ENCODE results near the gene RFNG.

RFNG gene

GRCh38 chr17:82012640-82013295 is 38.8 kb downstream of the RFNG start:
- DNase-seq: no peak

DNA sequence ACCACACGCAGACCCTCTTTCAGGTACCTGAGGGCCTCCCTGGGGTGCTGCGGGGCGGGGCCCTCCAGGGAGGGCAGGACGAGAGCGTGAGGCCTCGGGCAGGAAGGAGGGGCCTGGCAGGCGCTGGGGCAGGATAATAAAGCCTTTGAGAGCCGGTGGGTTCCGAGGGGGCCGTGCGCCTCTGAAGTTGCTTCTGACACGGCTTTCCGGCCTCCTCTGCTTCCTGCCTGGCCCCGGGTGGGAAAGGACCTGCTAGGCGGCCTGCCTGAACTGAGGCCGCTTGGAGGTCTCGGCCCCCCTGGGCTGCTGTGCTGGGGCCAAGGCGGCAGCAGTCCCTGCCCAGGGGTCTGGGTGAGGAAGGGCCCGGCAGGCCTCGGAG is 39.4 kb downstream of the RFNG start:
- no peak for DNase-seq

GRCh38 chr17:82011617-82012187 is 39.9 kb downstream of the RFNG start:
- DNase-seq: no peak

- no peak for DNase-seq
These were observed 40.8 kb downstream of the RFNG start for GRCh38 chr17:82010575-82011525.

- DNase-seq: no peak
These were observed 42.2 kb downstream of the RFNG start for GRCh38 chr17:82009413-82009812.

- DNase-seq: no peak
These were observed 42.6 kb downstream of the RFNG start for GRCh38 chr17:82008941-82009405.

DNA sequence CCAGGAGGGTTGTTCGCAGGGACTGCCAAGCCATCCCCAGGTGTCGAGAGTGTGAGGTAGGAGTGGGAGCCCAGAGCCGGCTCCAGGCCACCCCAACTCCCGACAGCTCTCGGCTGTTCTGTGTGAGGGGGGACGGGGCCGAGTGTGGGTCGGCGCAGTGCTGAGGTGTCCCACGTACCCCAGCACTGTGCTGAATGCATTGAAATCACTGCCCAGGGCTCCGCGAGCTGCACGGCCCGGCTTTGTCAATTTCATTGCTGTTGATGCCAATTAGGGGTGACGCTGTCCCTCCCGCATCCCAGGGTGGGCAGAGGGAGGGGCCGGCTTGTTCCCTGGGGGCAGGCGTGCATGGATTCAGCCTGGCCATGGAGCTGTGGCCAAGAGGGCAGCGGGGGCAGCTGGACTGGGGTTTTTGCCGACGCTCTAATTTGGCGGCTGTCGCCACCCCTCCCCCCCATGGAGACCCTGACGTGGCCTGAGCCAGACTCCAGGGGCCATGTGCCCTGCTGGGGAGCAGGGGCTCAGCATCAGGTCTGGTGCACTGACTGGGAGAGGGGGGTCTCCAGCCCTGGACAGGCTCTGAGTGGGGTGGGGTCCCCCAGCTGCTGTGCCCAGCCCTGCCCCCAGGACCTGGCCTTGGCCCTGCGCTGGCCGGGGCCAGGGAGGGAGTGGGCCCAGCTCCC is 43.2 kb downstream of the RFNG start:
- DNase-seq: no peak

GRCh38 chr17:82007495-82008257 is 43.9 kb downstream of the RFNG start:
- DNase-seq: no peak

DNA sequence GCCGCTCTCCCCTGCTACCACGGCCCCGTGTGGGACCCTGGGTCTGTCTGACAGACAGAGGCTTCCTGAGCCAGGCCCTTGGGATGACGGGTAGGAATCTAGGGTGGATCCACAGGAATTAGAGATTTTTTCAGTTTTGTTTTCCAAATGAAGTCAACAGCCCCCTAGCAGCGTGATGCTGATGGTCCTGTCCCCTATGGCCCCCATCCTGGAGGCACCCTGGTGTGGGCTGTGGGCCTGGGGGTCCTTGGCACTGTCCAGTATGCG is 44.5 kb downstream of the RFNG start:
- DNase-seq: no peak

- no peak for DNase-seq
These were observed 45.0 kb downstream of the RFNG start for GRCh38 chr17:82006468-82007227.

DNA sequence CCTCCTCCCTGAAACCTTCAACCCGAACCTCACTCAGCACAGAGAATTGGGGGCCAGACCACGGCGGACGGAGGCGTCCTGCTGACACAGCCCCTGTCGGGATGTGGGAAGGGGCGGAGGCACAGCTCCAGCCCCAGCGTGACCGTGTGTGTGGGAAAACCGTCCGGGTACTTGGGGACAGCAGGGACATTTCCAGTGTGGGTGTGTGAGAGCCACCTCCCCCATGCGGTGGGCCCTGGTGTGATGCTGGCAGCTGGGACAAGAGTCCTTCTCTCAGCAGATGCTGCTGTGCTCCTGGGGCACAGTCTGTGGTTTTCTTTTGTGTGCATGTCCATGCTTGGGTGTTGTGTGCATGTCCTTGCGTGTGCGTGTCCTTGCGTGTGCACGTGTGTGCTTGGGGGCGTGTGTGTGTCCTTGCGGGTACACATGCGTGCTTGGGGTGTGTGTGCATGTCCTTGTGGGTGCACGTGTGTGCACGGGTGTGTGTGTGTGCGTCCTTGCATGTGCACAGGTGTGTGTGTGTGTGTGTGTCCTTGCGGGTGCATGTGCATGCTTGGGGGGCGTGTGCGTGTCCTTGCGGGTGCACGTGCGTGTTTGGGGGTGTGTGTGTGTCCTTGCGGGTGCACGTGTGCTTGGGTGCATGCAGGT is 45.8 kb downstream of the RFNG start:
- no peak for DNase-seq

- DNase-seq: no peak
These were observed 46.8 kb downstream of the RFNG start for GRCh38 chr17:82004517-82005455.

- no peak for DNase-seq
These were observed 47.9 kb downstream of the RFNG start for GRCh38 chr17:82003411-82004381.

DNA sequence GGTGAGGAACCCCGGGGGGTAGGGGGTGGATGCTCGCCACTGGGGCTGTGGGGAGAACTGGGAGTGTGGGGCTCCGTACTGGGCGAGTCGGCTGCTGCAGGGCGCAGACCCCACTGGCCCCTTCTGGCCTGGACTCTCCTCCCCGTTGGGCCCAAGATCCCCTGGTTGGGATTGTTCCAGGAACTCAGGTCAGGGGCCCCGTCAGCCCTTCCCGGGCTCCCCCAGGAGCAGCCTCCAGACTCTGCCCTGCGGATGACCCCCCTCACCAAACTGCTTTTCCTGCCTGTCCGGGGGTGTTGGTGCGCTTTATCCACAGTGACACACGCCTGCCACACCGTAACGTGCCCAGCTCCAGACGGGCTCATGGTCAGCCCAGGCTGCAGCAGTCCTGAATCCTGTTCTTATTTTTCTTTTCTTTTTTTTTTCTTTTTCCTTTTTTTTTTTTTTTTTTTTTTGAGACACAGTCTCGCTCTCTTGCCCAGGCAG is 50.0 kb downstream of the RFNG start:
- DNase-seq: no peak

DNA sequence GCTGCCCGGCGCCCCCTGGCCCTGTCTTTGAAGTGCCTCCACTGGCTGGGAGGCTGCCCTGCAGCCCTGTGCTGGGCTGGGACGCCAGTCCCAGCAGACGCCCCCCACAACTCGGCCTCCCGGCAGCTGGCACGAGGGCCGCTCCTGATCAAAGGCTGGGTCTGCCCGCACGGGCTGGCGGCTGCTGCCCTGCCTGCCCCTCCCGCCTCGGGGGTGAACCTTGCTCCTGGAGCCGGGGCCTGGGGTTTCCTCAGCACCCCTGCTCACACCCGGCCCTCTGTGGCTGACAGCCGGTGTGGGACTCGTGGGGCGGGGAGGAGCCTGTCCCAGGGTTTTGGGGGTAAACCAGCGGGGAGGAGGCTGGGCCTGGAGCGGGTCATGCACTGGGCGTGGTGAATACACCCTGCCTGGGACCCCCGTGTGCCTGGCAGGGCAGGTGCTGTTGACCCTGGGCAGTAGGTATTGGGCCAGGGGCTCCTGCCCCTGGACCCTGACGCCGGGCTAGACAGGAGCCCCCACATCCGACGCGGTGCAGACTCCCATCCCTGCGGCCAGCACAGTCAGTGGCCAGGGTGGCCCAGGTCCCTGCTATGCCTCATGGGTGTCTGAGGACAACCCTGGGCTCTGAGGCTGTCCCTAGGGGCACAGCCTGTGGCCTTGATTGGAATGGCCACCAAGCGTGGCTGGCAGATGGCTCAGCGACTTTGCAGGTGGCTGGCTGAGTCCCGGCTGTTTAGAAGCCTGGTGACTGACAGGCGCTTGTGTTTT is 50.6 kb downstream of the RFNG start:
- no peak for DNase-seq

- DNase-seq: no peak
These were observed 51.4 kb downstream of the RFNG start for GRCh38 chr17:81999976-82000802.

DNA sequence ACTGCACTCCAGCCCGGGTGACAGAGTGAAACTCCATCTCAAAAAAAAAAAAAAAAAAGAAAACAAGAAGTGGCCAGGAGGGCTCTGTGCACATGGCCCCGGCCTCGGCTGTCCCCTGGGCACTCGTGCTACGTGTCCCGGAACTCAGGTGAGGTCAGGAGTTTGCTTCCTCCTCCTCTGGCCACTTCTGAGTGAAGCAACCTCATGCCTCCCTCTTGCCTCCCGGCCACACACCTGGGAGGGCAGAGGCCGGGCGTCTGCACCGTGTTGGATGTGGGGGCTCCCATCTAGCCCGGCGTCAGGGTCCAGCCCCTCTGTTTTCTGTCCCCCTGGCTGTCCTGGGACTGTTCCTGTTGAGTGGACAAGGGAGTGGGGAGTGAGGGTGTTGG is 52.0 kb downstream of the RFNG start:
- no peak for DNase-seq
